H1 (cell line): ENCODE data around the gene HPS6. TPM values are rescaled to one million over a fixed set of nuclear protein-coding genes. Genes with fewer than 3 reads are reported as not detected.

ENCODE experiments used
- CHD7 ChIP-seq: fragments of 300-600 bp; sonication (generic); IDR thresholded peaks from 2 replicates; pipeline ENCODE4 v1.7.1; 2012; ENCODE audit warnings: low read length, moderate library complexity, mild to moderate bottlenecking, inconsistent platforms; ENCODE audit not compliant: insufficient replicate concordance
- POLR2A ChIP-seq, 2 experiments: IDR thresholded peaks; 1 replicate in 1 of 2; 2 replicates in 1 of 2; pipeline ENCODE4 v1.6.1; 2011; ENCODE audit warnings: low read depth in 2 of 2, low read length in 2 of 2, mild to moderate bottlenecking in 2 of 2; ENCODE audit errors: control extremely low read depth in 1 of 2
- USF2 ChIP-seq: IDR thresholded peaks from 2 replicates; pipeline ENCODE4 v1.6.1; 2011; ENCODE audit warnings: low read length, improper control_type of control experiment
- polyA plus RNA-seq, 7 experiments: library from polyadenylated mRNA; depleted of rRNA in 3 of 7; stranded (reverse) in 5 of 7; unstranded in 2 of 7; fragments of >200 nt in 5 of 7; fragments of 200-250 nt in 2 of 7; gene quantifications; 1 replicate in 5 of 7; 2 replicates in 1 of 7; 4 replicates in 1 of 7; pipeline versions ENCODE4 v1.2.1 to v1.2.3, GENCODE V29; 2011 to 2013; ENCODE audit warnings: missing spikeins in 2 of 7, mixed read lengths in 2 of 7
- total RNA-seq: library from RNA; stranded (reverse); fragmentation: NEBNext Ultra II Directional; extraction: Animal tissue kit (Norgen Biotek cat#: 25700); gene quantifications from 2 replicates; pipeline ENCODE4 v1.2.1, GENCODE V29; 2021

HPS6 gene
- total and polyA plus RNA-seq, 2 of the 8 experiments (the other 6 are each of a cell fraction or from before 2014, with no cell fraction given): 10.2 to 17.7 TPM

GRCh38 chr10:102066399-102067088, 1.4 kb downstream of the HPS6 start (continued):
- no peak for TF ChIP-seq CHD7
- no peak for TF ChIP-seq USF2
- no peak for TF ChIP-seq POLR2A (IDR thresholded peaks at IDR 0.05; ENCODE audit: control extremely low read depth in 1 of 2, low read depth in 2 of 2, low read length in 2 of 2)
